DMS79 treated with DMSO at 0.1 percent for 48 hours (cell line): ENCODE data around the gene OR10V1.
"Not testable (repeated sequence)": the region's sequence is repeated elsewhere in the genome, so short reads cannot be mapped to it uniquely, and the experiment has no call there.

Experiments
- DNase-seq: peaks from one replicate; lab custom pipeline; 2025; lab: John Stamatoyannopoulos, UW

OR10V1 gene

GRCh38 chr11:59710136-59710847 is 3.4 kb downstream of the OR10V1 start:
- no peak for DNase-seq

GRCh38 chr11:59708537-59708936 is 5.1 kb downstream of the OR10V1 start:
- no peak for DNase-seq

- no peak for DNase-seq
Observed at GRCh38 chr11:59707371-59707770, 6.3 kb downstream of the OR10V1 start.

GRCh38 chr11:59706518-59707285 is 6.9 kb downstream of the OR10V1 start:
- DNase-seq: no peak

GRCh38 chr11:59705294-59705693 is 8.4 kb downstream of the OR10V1 start:
- DNase-seq: no peak

GRCh38 chr11:59703515-59703914 is 10.1 kb downstream of the OR10V1 start:
- DNase-seq: not testable (repeated sequence)

- not testable (repeated sequence) for DNase-seq
Observed at GRCh38 chr11:59700157-59700556, 13.5 kb downstream of the OR10V1 start.

- DNase-seq: no peak
Observed at GRCh38 chr11:59698506-59698905, 15.1 kb downstream of the OR10V1 start.

GRCh38 chr11:59692915-59693314 is 20.7 kb downstream of the OR10V1 start:
- DNase-seq: no peak

- DNase-seq: no peak
Observed at GRCh38 chr11:59691156-59691555, 22.5 kb downstream of the OR10V1 start.

GRCh38 chr11:59689015-59689414 is 24.6 kb downstream of the OR10V1 start:
- DNase-seq: no peak

- not testable (repeated sequence) for DNase-seq
Observed at GRCh38 chr11:59681260-59681725, 32.4 kb downstream of the OR10V1 start.

- no peak for DNase-seq
Observed at GRCh38 chr11:59680287-59681154, 33.1 kb downstream of the OR10V1 start.

- no peak for DNase-seq
Observed at GRCh38 chr11:59679347-59679746, 34.3 kb downstream of the OR10V1 start.

- DNase-seq: no peak
Observed at GRCh38 chr11:59678813-59679165, 34.9 kb downstream of the OR10V1 start.

GRCh38 chr11:59678118-59678812 is 35.4 kb downstream of the OR10V1 start:
- no peak for DNase-seq

GRCh38 chr11:59676205-59676604 is 37.4 kb downstream of the OR10V1 start:
- DNase-seq: no peak

- no peak for DNase-seq
Observed at GRCh38 chr11:59674291-59674690, 39.4 kb downstream of the OR10V1 start.

GRCh38 chr11:59673291-59673690 is 40.4 kb downstream of the OR10V1 start:
- DNase-seq: no peak

GRCh38 chr11:59671471-59671870 is 42.2 kb downstream of the OR10V1 start:
- DNase-seq: no peak

- peak; percentile 25 for DNase-seq
Observed at GRCh38 chr11:59669611-59670009, 44.0 kb downstream of the OR10V1 start.
